WI38 (cell line): ENCODE data around the gene GRK4.

Source experiments
- H3K4me3 ChIP-seq: 2 replicates; pipeline ENCODE4 v1.5.1; 2011; ENCODE audit warnings: low read depth, mild to moderate bottlenecking, control low read depth, low read length
- TF ChIP-seq, protein P1 (sequence below): IDR thresholded peaks from 2 replicates; pipeline ENCODE4 v1.5.1; 2012; ENCODE audit warnings: low read depth, mild to moderate bottlenecking, control low read depth, low read length

The GRK4 gene

DNA sequence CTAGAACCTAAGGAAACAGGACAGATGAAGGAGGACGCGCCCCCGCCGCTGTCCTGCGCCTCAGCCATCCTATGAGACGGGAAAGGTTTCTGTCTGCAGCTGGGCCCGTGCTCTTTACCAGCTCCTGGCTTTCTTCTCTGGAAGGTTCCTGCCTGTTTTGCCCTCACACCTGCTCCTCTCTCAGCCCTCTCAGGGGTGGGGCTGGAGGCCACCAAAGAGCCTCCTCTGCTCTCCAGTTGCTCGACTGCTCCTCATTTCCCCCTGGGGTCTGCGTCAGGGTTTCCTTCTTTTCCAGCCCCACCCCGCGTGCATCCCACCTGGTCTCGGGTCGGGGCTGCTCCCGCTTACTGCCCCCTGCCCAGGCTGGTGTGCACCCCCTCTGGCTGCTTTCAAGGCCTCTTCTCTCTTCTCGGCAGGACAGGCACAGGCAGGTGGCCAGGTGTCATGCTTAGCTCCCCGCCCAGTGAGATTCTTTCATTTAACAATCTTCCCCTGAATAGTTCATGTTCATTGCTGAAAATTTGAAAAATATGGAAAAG is 106.4 kb downstream of the GRK4 start:
- TF ChIP-seq, protein P1, sequence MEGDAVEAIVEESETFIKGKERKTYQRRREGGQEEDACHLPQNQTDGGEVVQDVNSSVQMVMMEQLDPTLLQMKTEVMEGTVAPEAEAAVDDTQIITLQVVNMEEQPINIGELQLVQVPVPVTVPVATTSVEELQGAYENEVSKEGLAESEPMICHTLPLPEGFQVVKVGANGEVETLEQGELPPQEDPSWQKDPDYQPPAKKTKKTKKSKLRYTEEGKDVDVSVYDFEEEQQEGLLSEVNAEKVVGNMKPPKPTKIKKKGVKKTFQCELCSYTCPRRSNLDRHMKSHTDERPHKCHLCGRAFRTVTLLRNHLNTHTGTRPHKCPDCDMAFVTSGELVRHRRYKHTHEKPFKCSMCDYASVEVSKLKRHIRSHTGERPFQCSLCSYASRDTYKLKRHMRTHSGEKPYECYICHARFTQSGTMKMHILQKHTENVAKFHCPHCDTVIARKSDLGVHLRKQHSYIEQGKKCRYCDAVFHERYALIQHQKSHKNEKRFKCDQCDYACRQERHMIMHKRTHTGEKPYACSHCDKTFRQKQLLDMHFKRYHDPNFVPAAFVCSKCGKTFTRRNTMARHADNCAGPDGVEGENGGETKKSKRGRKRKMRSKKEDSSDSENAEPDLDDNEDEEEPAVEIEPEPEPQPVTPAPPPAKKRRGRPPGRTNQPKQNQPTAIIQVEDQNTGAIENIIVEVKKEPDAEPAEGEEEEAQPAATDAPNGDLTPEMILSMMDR: no peak
- no peak overlapping the region for H3K4me3 ChIP-seq

DNA sequence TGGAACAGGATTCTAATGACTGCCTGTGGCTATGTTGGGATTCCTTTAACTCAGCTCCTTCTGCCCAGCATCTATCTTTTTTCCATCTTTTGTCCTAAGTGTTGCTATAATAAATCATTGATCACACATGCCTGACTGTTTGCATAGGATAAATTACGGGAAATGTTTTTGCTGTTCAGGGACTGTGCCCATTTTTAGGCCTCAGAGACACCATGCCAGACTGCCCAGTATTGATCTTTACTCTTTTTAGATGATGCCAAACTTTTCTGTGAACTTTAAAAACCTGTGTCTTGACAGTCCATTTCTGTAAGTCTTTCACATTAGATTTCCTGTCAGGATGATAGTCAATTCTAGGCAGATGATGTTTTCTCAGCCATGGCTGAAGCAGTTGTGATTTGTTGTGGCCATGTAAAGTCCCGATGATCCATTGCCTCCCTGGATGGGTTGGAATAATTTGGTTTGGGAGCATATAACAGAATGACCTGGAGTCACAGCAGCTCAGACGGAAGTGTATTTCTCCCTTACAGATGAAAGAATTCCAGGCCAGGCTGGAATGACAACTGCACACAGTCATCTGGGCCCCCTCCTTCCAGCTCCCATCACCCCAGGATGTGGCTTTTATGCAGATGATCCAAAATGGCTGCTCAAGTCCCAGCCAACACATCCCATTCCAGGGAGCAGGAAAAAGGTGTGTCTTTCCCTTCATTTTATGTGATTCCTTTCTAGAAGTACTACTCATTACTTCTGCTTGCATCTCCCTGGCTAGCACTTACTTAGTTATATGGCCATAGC is 107.5 kb downstream of the GRK4 start:
- no peak overlapping the region for H3K4me3 ChIP-seq
- TF ChIP-seq, protein P1: no peak

DNA sequence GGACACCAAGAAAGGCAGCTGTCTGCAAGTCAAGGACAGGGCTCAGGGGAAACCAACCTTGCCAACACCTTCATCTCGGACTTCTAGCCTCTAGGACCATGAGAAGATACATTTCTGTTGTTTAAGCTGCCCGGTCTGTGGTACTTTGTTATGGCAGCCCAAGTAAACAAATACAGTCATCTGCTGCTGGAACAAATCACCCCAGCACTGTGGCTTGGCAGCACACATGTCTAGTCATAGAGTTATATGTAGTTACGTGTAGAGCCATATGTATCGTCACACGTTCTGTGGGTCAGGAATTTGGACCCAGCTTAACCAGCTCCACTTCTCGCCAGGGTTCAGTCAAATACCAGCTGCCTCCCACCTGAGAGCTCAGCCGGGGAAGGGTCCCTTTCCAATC is 108.4 kb downstream of the GRK4 start:
- TF ChIP-seq, protein P1: no peak
- H3K4me3 ChIP-seq: no peak overlapping the region

DNA sequence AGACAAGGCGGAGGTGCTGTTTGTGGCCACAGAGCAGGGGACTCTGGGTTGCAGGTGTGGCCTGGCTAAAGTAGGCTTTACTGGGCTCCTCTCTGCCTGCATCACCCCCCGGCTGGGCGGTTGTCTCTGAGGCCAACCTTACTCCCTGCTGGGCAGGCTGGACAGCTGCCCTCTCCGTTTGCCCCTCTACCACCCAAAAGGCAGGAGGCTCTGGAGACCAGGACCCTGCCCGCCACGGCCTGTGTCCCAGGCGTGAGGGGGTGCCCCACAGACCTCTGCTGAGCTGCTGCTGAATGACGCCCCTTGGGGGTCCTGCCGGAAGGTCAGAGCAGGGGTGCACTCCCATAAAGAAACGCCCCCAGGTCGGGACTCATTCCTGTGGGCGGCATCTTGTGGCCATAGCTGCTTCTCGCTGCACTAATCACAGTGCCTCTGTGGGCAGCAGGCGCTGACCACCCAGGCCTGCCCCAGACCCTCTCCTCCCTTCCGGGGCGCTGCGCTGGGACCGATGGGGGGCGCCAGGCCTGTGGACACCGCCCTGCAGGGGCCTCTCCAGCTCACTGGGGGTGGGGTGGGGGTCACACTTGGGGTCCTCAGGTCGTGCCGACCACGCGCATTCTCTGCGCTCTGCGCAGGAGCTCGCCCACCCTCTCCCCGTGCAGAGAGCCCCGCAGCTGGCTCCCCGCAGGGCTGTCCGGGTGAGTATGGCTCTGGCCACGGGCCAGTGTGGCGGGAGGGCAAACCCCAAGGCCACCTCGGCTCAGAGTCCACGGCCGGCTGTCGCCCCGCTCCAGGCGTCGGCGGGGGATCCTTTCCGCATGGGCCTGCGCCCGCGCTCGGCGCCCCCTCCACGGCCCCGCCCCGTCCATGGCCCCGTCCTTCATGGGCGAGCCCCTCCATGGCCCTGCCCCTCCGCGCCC is 110.0 kb downstream of the GRK4 start:
- TF ChIP-seq, protein P1: no peak
- peak overlapping the region; percentile 64 for H3K4me3 ChIP-seq

DNA sequence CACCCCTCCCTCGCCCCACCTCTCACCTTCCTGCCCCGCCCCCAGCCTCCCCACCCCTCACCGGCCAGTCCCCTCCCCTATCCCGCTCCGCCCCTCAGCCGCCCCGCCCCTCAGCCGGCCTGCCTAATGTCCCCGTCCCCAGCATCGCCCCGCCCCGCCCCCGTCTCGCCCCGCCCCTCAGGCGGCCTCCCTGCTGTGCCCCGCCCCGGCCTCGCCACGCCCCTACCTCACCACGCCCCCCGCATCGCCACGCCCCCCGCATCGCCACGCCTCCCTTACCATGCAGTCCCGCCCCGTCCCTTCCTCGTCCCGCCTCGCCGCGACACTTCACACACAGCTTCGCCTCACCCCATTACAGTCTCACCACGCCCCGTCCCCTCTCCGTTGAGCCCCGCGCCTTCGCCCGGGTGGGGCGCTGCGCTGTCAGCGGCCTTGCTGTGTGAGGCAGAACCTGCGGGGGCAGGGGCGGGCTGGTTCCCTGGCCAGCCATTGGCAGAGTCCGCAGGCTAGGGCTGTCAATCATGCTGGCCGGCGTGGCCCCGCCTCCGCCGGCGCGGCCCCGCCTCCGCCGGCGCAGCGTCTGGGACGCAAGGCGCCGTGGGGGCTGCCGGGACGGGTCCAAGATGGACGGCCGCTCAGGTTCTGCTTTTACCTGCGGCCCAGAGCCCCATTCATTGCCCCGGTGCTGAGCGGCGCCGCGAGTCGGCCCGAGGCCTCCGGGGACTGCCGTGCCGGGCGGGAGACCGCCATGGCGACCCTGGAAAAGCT is 110.9 kb downstream of the GRK4 start, which contains the start of the genes HTT and HTT-AS:
Gene HTT, plus strand, starts transcription at position 604 of the 768 bp plus-strand sequence. Its CDS starts 145 bp downstream, at position 749.
Gene HTT-AS, minus strand, starts transcription at position 461 of the 768 bp plus-strand sequence.
- TF ChIP-seq, protein P1: no peak
- H3K4me3 ChIP-seq: peak within 1 kb of the TSS; percentile 92

DNA sequence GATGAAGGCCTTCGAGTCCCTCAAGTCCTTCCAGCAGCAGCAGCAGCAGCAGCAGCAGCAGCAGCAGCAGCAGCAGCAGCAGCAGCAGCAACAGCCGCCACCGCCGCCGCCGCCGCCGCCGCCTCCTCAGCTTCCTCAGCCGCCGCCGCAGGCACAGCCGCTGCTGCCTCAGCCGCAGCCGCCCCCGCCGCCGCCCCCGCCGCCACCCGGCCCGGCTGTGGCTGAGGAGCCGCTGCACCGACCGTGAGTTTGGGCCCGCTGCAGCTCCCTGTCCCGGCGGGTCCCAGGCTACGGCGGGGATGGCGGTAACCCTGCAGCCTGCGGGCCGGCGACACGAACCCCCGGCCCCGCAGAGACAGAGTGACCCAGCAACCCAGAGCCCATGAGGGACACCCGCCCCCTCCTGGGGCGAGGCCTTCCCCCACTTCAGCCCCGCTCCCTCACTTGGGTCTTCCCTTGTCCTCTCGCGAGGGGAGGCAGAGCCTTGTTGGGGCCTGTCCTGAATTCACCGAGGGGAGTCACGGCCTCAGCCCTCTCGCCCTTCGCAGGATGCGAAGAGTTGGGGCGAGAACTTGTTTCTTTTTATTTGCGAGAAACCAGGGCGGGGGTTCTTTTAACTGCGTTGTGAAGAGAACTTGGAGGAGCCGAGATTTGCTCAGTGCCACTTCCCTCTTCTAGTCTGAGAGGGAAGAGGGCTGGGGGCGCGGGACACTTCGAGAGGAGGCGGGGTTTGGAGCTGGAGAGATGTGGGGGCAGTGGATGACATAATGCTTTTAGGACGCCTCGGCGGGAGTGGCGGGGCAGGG is 111.7 kb downstream of the GRK4 start:
- TF ChIP-seq, protein P1: no peak
- H3K4me3 ChIP-seq: peak overlapping the region; percentile 92
